Measurements from ENCODE around the gene CEBPA. TPM values are rescaled to one million over a fixed set of nuclear protein-coding genes. Genes with fewer than 3 reads are reported as not detected.

The CEBPA gene
- total RNA-seq, 1 donor from 2014 or later = 1.7 TPM

- no peak for TF ChIP-seq CTCF (IDR thresholded peaks at IDR 0.05)
- Mint-ChIP-seq H3K27me3 (ENCODE audit: low read depth) (no peaks in the 10 kb centered on the region), H3K9me3 (ENCODE audit: low read depth) (no peaks in the 10 kb centered on the region), H3K4me3 (ENCODE audit: unreplicated experiment) (no peak overlapping the region), H3K27ac (ENCODE audit: unreplicated experiment) (no peak overlapping the region), H3K4me1 (ENCODE audit: low read depth) (peaks cover 14% of the 10 kb centered on the region), H3K36me3 (ENCODE audit: low read depth) (no peaks in the 10 kb centered on the region)
- no peak for DNase-seq (ENCODE audit: low spot score)
Measured at GRCh38 chr19:33278023-33278402, 24.3 kb downstream of the CEBPA start.

DNA sequence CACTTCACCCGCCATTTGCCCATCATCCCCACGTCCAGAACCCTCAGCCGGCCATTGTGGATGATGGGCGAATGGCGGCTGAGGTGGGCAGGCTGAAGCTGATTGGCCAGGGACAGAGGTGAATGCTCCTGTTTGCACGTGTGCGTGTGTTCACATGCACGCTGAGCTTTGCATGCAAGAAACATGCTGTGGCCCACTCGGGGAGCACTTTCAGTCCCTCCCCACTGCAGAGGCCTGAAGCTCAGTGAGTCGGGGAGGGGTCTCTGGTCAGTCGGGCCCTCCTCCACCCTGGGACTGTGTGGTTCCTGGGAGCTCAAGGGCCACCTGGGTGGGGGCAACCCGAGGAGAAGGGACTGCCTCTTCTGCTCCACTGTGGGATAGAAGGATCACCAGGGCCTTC, 24.9 kb downstream of the CEBPA start:
- Mint-ChIP-seq H3K27me3 (ENCODE audit: low read depth) (no peaks in the 10 kb centered on the region), H3K4me3 (ENCODE audit: unreplicated experiment) (no peak overlapping the region), H3K36me3 (ENCODE audit: low read depth) (no peaks in the 10 kb centered on the region), H3K27ac (ENCODE audit: unreplicated experiment) (no peak overlapping the region), H3K4me1 (ENCODE audit: low read depth) (peaks cover 16% of the 10 kb centered on the region), H3K9me3 (ENCODE audit: low read depth) (no peaks in the 10 kb centered on the region)
- no peak for DNase-seq (ENCODE audit: low spot score)
- no peak for TF ChIP-seq CTCF (IDR thresholded peaks at IDR 0.05)

GRCh38 chr19:33275933-33276619, 26.3 kb downstream of the CEBPA start:
- H3K4me3 Mint-ChIP-seq (ENCODE audit: unreplicated experiment) = no peak overlapping the region

DNA sequence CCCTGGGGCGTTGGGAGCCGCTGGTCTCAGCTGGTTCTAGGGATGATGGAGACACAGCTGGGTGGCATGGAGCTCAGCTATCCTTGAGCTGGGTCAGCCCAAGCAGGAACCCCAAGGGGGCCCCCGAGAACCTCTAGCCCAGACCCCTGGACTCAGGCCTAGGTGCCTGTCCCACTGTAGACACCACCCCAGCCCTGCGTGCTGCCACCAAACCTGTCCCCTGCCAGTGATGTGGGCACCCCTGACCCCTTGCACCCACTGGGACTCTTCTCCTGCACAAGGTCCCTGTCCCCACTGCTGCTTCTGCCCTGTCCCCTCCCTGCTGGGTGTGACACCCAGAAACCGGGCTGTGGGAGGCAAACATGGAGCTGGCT, 26.8 kb downstream of the CEBPA start:
- no peaks in the 10 kb centered on the region for H3K27me3 Mint-ChIP-seq (ENCODE audit: low read depth)
- H3K36me3 Mint-ChIP-seq (ENCODE audit: low read depth) = no peaks in the 10 kb centered on the region
- H3K4me1 Mint-ChIP-seq (ENCODE audit: low read depth) = peaks cover 16% of the 10 kb centered on the region
- H3K4me3 Mint-ChIP-seq (ENCODE audit: unreplicated experiment) = no peak overlapping the region
- no peak for DNase-seq (ENCODE audit: low spot score)
- no peak overlapping the region for H3K27ac Mint-ChIP-seq (ENCODE audit: unreplicated experiment)
- no peaks in the 10 kb centered on the region for H3K9me3 Mint-ChIP-seq (ENCODE audit: low read depth)
- no peak for TF ChIP-seq CTCF (IDR thresholded peaks at IDR 0.05)

More at GRCh38 chr19:33275933-33276619, 26.3 kb downstream of the CEBPA start:
- TF ChIP-seq CTCF (IDR thresholded peaks at IDR 0.05) = no peak
- DNase-seq (ENCODE audit: low spot score) = no peak
- no peak overlapping the region for H3K27ac Mint-ChIP-seq (ENCODE audit: unreplicated experiment)
- H3K27me3 Mint-ChIP-seq (ENCODE audit: low read depth) = no peaks in the 10 kb centered on the region
- H3K9me3 Mint-ChIP-seq (ENCODE audit: low read depth) = no peaks in the 10 kb centered on the region
- no peaks in the 10 kb centered on the region for H3K36me3 Mint-ChIP-seq (ENCODE audit: low read depth)
- H3K4me1 Mint-ChIP-seq (ENCODE audit: low read depth) = peaks cover 16% of the 10 kb centered on the region

DNA sequence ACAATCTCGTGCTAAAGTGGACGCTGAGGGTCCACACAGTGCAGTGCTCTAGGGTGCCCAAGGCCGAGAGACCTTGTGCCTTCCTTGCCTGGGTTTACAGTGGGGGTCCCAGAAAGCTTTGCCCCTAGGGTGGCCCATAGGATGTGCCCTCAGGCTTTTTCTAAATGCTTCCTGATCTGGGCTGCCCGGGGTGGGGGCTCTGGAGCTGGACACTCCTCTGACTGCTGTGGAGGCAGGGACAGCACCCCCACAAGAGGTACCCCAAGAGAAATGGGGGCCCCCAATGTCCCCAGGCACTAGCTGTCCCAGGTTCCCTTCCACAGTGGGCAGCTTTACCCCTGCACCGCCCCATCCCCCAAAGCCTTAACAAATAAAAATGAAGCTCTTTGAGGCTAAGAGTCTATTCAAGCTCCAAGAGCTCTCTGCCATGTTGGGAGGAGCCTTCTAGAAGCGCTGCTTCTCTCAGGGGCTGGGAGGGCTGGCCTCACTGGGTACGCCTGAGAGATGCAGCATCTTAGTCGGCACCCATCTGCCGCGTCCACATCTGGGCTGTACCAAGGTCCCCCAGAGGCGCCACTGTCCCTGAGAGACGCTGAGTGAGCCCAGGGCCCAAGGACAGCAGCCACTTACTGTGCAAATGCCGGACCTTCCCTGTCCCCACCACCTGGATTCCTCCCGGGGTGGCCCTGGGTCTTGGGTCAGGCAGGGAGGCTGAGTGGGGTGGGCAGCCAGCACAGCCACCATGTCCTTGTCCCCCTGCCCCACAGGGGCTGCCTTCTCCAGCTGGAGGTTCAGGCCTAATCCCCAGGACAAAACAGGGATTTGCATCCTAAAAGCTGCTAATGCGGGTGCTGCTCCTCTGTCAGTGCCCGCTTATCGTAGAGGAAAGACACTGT, 27.4 kb downstream of the CEBPA start:
- Mint-ChIP-seq H3K36me3 (ENCODE audit: low read depth) (no peaks in the 10 kb centered on the region), H3K4me1 (ENCODE audit: low read depth) (peaks cover 16% of the 10 kb centered on the region), H3K9me3 (ENCODE audit: low read depth) (no peaks in the 10 kb centered on the region), H3K4me3 (ENCODE audit: unreplicated experiment) (no peak overlapping the region), H3K27ac (ENCODE audit: unreplicated experiment) (no peak overlapping the region), H3K27me3 (ENCODE audit: low read depth) (no peaks in the 10 kb centered on the region)
- TF ChIP-seq CTCF (IDR thresholded peaks at IDR 0.05) = no peak
- DNase-seq (ENCODE audit: low spot score) = no peak
